ENCODE measurements around the gene CNOT1.

CNOT1 gene

DNA sequence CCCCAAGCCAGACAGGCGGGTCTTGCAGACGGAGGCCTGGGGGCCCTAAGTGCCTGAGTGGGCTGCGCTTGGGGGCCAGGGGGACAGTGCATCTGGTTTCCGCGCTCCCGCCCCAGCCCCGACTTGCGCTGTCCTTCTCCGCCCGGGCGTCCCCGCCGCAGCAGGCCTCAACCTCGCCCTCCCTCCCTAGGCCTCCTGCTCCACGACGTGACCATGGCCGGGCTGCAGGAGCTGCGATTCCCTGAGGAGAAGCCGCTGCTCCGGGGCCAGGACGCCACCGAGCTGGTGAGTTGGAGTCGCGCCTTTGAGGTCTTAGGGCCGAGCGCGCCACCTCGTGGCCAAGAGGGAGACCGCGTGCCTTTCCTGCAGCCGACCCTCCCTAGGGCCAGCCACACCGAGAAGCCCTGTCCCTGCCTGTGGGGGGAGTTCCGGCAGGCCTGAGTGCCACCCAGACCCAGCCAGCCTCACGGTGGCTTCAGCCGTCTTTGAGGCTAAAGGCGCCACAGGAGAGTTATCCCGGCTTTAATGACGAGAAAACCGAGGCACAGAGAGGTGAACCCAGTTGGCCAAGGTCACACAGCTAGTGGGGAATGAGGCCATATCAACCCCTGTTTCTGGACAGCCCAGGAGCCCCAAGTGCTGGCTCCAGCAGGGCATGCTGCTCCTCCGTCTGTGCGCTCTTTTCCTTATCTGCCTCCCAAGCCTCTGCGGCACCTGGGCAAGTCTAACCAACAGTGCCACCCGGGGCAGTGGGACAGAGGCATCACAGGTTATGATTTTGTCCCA lies 141.9 kb downstream of the CNOT1 start:
- TF ChIP-seq, protein P1, sequence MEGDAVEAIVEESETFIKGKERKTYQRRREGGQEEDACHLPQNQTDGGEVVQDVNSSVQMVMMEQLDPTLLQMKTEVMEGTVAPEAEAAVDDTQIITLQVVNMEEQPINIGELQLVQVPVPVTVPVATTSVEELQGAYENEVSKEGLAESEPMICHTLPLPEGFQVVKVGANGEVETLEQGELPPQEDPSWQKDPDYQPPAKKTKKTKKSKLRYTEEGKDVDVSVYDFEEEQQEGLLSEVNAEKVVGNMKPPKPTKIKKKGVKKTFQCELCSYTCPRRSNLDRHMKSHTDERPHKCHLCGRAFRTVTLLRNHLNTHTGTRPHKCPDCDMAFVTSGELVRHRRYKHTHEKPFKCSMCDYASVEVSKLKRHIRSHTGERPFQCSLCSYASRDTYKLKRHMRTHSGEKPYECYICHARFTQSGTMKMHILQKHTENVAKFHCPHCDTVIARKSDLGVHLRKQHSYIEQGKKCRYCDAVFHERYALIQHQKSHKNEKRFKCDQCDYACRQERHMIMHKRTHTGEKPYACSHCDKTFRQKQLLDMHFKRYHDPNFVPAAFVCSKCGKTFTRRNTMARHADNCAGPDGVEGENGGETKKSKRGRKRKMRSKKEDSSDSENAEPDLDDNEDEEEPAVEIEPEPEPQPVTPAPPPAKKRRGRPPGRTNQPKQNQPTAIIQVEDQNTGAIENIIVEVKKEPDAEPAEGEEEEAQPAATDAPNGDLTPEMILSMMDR (IDR thresholded peaks at IDR 0.05; ENCODE audit: low read depth, low read length) = peak; percentile 81
- H3K4me3 ChIP-seq (ENCODE audit: low read depth, low read length) = no peak overlapping the region

DNA sequence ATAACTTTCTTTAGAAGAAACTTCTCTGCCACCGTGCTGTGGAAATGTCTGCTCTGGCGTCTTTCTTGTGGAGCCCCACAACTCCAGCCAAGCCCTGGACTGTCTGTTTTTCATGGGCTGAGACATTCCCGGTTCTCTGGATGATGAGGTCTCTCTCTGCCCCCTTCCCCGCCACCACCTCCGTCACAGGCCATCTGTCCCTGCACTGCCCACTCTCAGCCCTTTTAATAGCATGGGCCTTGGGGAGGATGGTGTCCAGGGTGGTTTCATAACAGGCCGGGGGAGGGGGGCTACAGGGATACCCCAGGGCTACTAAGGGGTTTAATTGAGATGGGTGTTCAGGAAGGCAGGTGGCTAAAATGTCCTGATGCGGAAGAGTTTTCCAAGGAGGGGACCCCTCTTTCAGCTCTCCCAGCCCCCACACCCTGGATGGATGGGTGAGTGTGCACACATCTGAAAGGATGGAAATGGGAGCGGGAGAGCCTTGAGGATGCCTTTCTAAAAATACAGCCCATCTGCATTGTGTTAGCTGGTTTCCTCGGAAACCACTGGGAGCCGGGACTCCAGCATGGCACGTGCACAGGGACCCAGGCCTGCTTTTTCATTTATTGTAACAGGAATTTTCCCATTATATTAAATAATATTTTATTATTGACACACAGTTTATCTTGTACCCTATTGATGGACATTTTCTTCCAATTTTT lies 144.3 kb downstream of the CNOT1 start:
- H3K4me3 ChIP-seq (ENCODE audit: low read depth, low read length) = no peak overlapping the region
- TF ChIP-seq, protein P1 (IDR thresholded peaks at IDR 0.05; ENCODE audit: low read depth, low read length) = no peak

DNA sequence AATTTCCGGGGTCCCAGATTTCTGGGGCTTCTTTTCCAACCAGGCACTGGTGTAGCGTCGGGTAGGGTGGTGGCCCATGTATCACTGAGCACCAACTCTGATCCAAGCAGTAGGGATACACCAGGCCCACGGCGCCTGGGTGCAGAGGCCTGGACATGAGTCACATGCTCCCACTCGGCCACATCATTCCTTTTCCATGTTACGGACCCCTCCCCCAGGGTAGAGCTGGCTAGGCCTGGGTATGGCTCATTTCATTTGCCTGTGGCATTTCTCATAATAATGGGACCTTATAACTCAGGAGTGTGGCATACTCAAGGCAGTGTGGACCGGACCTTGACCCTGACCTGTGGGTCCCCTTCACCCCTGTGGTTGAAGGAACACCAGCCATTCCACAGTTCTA lies 147.7 kb downstream of the CNOT1 start:
- H3K4me3 ChIP-seq (ENCODE audit: low read depth, low read length) = no peak overlapping the region
- TF ChIP-seq, protein P1 (IDR thresholded peaks at IDR 0.05; ENCODE audit: low read depth, low read length) = no peak

DNA sequence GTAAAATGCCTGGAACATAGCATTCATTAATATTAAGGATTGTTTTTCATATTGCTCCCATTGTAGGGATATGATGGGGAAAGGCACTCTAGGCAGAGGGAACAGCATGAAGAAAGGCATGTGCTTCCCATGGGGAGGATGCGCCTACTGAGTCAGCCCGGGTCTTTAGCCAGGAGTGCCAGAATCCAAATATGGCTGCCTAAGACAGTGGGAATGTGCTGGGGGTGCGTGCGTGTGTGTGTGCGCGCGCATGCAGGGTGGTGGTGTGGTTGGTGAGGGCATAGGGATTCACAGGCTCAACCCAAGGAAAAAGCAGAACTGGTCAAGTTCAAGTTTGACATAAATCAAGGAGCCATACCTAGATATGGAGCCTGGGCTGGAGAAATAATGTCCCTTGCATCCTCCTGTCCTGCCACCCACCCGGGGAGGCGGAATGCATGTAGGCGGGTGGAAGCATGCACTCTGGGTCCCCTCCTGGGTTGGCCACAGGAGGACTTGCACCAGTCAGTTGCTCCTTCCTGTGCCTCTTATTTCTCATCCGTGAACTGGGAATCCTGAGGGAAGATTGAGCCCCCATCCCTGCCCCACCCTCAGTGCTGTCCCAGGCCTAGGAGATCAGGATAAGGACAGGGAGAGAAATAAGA lies 148.3 kb downstream of the CNOT1 start:
- no peak overlapping the region for H3K4me3 ChIP-seq (ENCODE audit: low read depth, low read length)
- TF ChIP-seq, protein P1 (IDR thresholded peaks at IDR 0.05; ENCODE audit: low read depth, low read length) = no peak

DNA sequence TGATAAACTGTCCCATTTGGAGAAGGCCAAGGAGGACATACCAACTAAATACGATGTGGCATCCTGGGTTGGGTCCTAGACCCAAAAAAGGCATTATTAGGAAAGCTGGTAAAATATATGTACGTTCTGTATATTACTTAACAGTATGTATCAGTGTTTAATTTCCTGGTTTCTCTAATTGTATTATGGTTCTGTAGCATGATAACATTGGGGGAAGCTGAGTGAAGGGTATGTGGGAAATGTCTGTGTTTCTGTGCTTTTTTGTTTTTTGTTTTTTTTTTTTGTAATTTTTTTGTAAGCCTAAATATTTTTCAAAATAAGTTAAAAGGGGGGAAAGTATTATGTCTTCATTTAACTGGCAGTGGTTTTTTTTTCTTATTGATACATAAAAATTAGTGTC lies 151.2 kb downstream of the CNOT1 start:
- no peak overlapping the region for H3K4me3 ChIP-seq (ENCODE audit: low read depth, low read length)
- TF ChIP-seq, protein P1 (IDR thresholded peaks at IDR 0.05; ENCODE audit: low read depth, low read length) = no peak

DNA sequence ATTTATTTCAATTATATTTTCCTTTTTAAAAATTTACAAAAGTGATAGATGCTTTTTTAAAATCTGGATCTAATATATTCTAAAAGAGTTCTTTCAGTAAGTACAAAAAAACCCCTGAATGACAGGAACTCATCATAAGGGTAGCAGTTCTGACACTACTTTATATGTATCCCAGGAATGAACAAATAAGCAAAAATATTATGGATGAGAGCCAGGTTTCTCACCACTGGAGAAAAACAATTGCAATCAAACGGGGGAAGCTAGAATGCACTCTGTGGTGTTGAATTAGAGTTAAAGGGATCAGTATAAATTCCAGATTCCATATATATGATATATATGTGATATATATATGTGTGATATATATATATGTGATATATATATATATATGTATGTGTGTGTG lies 152.8 kb downstream of the CNOT1 start:
- H3K4me3 ChIP-seq (ENCODE audit: low read depth, low read length) = no peak overlapping the region
- TF ChIP-seq, protein P1 (IDR thresholded peaks at IDR 0.05; ENCODE audit: low read depth, low read length) = no peak

All from WI38 (cell line).